ENCODE measurements around the gene BRWD1. TPM values are rescaled to one million over a fixed set of nuclear protein-coding genes. Genes with fewer than 3 reads are reported as not detected.

Gene BRWD1
- total RNA-seq, 4 donors from 2014 or later = 63.8 to 281 (median 103) TPM

DNA sequence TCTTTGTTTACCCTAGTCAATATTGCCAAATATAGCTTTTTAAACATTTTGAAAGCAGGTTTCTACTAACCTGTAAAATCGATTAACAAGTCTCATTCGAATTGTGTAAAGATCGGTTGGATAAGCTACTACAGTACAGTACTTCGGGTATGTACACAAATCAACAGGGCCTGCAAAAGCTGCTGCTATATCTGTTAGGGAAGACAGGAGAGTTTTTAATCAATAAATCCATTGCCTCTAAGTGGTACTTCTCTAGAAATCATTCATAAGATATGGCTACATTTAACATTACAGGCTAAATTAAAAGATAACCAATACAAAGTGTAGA is 95.4 kb downstream of the BRWD1 start:
- WGBS, 2 donors (ENCODE audit: low coverage in 1 of 2) = 93 to 96% methylated on average over 3 to 4 of the region's 4 CpGs
- intact Hi-C loops (cut with DNase I; ENCODE audit: low total_unique reads) (no loop called here), in situ Hi-C loops (cut with MboI; ENCODE audit: low pct_ligation_motif_present in 1 of 4, low pct_unique_long_range_greater_than_20kb in 1 of 4, low sequenced_read_pairs in 3 of 4) (no loop called here)
- H3K4me3 ChIP-seq = no peak overlapping the region
- H3K36me3 ChIP-seq = peaks cover 0 to 50% (median 22%) of the 10 kb centered on the region in 4 donors
- no peaks in the 10 kb centered on the region for H3K4me1 ChIP-seq
- H3K9me3 ChIP-seq = no peaks in the 10 kb centered on the region
- H3K27ac ChIP-seq = no peak overlapping the region
- TF ChIP-seq POLR2AphosphoS5 (IDR thresholded peaks at IDR 0.05) (no peak), POLR2A (IDR thresholded peaks at IDR 0.05) (no peak), EP300 (IDR thresholded peaks at IDR 0.05; ENCODE audit: low read depth) (no peak)
- TF ChIP-seq, protein P1, sequence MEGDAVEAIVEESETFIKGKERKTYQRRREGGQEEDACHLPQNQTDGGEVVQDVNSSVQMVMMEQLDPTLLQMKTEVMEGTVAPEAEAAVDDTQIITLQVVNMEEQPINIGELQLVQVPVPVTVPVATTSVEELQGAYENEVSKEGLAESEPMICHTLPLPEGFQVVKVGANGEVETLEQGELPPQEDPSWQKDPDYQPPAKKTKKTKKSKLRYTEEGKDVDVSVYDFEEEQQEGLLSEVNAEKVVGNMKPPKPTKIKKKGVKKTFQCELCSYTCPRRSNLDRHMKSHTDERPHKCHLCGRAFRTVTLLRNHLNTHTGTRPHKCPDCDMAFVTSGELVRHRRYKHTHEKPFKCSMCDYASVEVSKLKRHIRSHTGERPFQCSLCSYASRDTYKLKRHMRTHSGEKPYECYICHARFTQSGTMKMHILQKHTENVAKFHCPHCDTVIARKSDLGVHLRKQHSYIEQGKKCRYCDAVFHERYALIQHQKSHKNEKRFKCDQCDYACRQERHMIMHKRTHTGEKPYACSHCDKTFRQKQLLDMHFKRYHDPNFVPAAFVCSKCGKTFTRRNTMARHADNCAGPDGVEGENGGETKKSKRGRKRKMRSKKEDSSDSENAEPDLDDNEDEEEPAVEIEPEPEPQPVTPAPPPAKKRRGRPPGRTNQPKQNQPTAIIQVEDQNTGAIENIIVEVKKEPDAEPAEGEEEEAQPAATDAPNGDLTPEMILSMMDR (IDR thresholded peaks at IDR 0.05) = no peak
- no peaks in the 10 kb centered on the region for H3K27me3 ChIP-seq
- no peak for DNase-seq

DNA sequence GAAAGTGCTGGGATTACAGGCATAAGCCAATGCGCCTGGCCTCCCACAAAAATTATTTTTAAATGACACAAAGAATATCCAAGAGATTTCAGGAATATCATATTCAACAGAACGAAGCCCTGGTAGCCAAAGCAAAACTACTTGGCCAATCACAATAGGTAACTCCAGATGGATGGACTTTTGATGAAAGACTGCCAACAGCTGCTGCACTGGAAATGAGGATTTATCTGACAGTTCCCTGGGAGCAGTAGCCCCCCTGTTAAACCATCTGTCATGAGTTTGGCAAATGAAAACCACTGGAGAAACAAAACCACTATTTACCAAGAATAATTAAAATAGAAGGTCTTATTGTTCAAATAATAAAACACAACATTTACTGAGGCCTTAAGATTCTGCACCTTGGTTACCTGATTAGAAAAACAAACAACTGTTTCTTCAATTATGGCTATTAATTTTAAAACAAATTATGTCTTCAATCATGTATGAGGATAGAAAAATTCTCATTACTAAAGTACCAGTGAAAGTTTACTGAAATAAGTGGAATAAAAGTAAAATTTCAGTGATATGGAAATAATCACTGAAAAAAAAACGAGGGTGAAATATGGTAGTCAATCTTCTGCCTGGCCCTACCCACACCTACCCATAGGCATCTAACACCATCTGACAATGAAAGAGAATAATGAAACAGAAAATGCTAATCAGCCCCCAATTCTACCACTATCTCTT is 95.9 kb downstream of the BRWD1 start:
- 96 to 100% methylated on average over 2 to 3 of the region's 3 CpGs for WGBS, 2 donors (ENCODE audit: low coverage in 1 of 2)
- H3K4me3 ChIP-seq = no peak overlapping the region
- H3K27me3 ChIP-seq = no peaks in the 10 kb centered on the region
- DNase-seq = no peak
- TF ChIP-seq POLR2AphosphoS5 (IDR thresholded peaks at IDR 0.05) (no peak), POLR2A (IDR thresholded peaks at IDR 0.05) (no peak), EP300 (IDR thresholded peaks at IDR 0.05; ENCODE audit: low read depth) (no peak)
- TF ChIP-seq, protein P1 (IDR thresholded peaks at IDR 0.05) = no peak
- no peak overlapping the region for H3K27ac ChIP-seq
- peaks cover 0 to 48% (median 24%) of the 10 kb centered on the region in 4 donors for H3K36me3 ChIP-seq
- H3K9me3 ChIP-seq = no peaks in the 10 kb centered on the region
- in situ Hi-C loops (cut with MboI; ENCODE audit: low pct_ligation_motif_present in 1 of 4, low pct_unique_long_range_greater_than_20kb in 1 of 4, low sequenced_read_pairs in 3 of 4) = no loop called here
- no peaks in the 10 kb centered on the region for H3K4me1 ChIP-seq
- intact Hi-C loops (cut with DNase I; ENCODE audit: low total_unique reads) = no loop called here

DNA sequence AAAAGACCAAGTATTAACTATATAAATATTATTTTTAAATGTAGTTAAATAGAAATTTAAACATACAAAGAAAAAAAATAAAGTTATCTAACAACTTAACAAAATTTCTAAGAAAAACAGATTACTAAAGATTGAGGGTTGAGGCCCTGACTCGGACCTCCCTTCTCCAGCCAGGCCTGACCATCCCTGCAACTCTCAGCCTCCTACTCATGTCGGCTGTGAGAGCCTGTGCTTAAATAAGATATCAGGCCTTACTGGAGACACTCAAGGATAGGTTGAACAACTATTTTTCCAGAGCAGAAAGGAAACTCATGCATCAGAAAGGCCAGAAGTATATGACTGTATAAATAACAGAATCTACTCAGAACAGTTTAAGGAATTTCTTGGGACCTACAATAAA is 97.1 kb downstream of the BRWD1 start:
- Histone ChIP-seq H3K4me1 (no peaks in the 10 kb centered on the region), H3K9me3 (no peaks in the 10 kb centered on the region), H3K36me3 (peaks cover 0 to 52% (median 22%) of the 10 kb centered on the region in 4 donors), H3K27ac (no peak overlapping the region), H3K27me3 (no peaks in the 10 kb centered on the region), H3K4me3 (no peak overlapping the region)
- TF ChIP-seq, protein P1 (IDR thresholded peaks at IDR 0.05) = no peak
- no peak for TF ChIP-seq POLR2A (IDR thresholded peaks at IDR 0.05)
- TF ChIP-seq EP300 (IDR thresholded peaks at IDR 0.05; ENCODE audit: low read depth) = no peak
- TF ChIP-seq POLR2AphosphoS5 (IDR thresholded peaks at IDR 0.05) = no peak
- DNase-seq = no peak
- WGBS, 2 donors (ENCODE audit: low coverage in 1 of 2) = 97 to 100% methylated on average over 2 of the region's 2 CpGs
- in situ Hi-C loops (cut with MboI; ENCODE audit: low pct_ligation_motif_present in 1 of 4, low pct_unique_long_range_greater_than_20kb in 1 of 4, low sequenced_read_pairs in 3 of 4) = no loop called here
- intact Hi-C loops (cut with DNase I; ENCODE audit: low total_unique reads) = no loop called here

DNA sequence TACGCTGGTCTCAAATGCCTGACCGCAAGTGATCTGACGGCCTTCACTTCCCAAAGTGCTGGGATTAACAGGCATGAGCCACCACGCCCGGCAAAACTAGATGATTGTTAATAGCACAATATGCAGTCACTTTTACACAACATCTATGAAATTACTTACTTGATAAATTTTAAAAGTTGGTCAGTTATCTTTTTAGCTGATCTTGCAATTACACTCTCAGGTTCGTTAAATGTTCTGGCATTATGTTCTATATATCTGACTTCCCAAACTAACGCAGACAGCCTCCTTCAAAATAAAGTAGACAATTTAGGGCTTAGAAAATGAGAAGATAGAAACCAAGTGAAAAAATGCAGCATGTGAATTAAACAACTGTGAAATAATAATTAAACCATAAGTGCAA is 98.4 kb downstream of the BRWD1 start:
- Histone ChIP-seq H3K36me3 (peaks cover 0 to 60% (median 21%) of the 10 kb centered on the region in 4 donors), H3K27me3 (no peaks in the 10 kb centered on the region), H3K9me3 (no peaks in the 10 kb centered on the region), H3K4me1 (no peaks in the 10 kb centered on the region), H3K27ac (no peak overlapping the region), H3K4me3 (no peak overlapping the region)
- TF ChIP-seq POLR2A (IDR thresholded peaks at IDR 0.05) (no peak), POLR2AphosphoS5 (IDR thresholded peaks at IDR 0.05) (no peak), EP300 (IDR thresholded peaks at IDR 0.05; ENCODE audit: low read depth) (no peak)
- TF ChIP-seq, protein P1 (IDR thresholded peaks at IDR 0.05) = no peak
- DNase-seq = no peak
- 89 to 95% methylated on average over 7 of the region's 7 CpGs for WGBS, 2 donors (ENCODE audit: low coverage in 1 of 2)
- intact Hi-C loops (cut with DNase I; ENCODE audit: low total_unique reads) = no loop called here
- in situ Hi-C loops (cut with MboI; ENCODE audit: low pct_ligation_motif_present in 1 of 4, low pct_unique_long_range_greater_than_20kb in 1 of 4, low sequenced_read_pairs in 3 of 4) = no loop called here

Data from transverse colon (tissue), 4 donors.